Measurements from ENCODE around the gene EML5.

EML5 gene

DNA sequence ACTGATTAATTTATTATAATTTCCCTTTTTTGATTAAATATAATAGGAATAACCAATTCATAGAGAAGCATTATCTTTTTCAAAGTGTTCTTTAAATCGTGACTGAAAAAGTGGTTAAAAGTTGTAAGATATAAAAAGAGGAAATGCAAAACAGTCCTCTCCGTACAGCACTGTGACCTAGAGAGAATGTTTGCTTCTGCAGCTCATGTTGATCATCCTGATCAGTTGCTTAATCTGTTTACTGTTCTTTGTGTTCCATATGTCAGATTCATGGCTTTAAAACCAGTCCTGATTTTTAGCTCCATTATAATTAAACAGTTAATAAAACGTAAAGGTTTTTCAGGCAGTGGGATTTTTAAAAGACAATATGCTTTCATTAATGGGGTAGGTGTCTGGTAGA lies 36.4 kb upstream of the EML5 start:
- Histone ChIP-seq H3K9me3 (ENCODE audit: control insufficient read depth, insufficient read depth, low read depth, low read length) (no peaks in the 10 kb centered on the region), H3K4me3 (ENCODE audit: low read depth, low read length) (no peak overlapping the region), H3K27ac (ENCODE audit: extremely low read depth, low read depth, low read length) (no peak overlapping the region), H3K36me3 (ENCODE audit: control insufficient read depth in 2 of 2, insufficient read depth in 1 of 2, low read length in 2 of 2) (no peaks in the 10 kb centered on the region), H3K4me1 (ENCODE audit: control insufficient read depth, insufficient read depth, low read length) (peaks cover 13% of the 10 kb centered on the region)
- POLR2A ChIA-PET, result no interaction called here
- TF ChIP-seq, protein P1, sequence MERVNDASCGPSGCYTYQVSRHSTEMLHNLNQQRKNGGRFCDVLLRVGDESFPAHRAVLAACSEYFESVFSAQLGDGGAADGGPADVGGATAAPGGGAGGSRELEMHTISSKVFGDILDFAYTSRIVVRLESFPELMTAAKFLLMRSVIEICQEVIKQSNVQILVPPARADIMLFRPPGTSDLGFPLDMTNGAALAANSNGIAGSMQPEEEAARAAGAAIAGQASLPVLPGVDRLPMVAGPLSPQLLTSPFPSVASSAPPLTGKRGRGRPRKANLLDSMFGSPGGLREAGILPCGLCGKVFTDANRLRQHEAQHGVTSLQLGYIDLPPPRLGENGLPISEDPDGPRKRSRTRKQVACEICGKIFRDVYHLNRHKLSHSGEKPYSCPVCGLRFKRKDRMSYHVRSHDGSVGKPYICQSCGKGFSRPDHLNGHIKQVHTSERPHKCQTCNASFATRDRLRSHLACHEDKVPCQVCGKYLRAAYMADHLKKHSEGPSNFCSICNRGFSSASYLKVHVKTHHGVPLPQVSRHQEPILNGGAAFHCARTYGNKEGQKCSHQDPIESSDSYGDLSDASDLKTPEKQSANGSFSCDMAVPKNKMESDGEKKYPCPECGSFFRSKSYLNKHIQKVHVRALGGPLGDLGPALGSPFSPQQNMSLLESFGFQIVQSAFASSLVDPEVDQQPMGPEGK (tag by site-specific recombination; IDR thresholded peaks at IDR 0.05), result no peak
- no peak for TF ChIP-seq ZSCAN30 (tag by site-specific recombination; IDR thresholded peaks at IDR 0.05)
- TF ChIP-seq SP7 (tag by site-specific recombination; IDR thresholded peaks at IDR 0.05), result no peak
- TF ChIP-seq TRIM28 (IDR thresholded peaks at IDR 0.05; ENCODE audit: borderline replicate concordance, low read length), result no peak
- TF ChIP-seq, protein P2, sequence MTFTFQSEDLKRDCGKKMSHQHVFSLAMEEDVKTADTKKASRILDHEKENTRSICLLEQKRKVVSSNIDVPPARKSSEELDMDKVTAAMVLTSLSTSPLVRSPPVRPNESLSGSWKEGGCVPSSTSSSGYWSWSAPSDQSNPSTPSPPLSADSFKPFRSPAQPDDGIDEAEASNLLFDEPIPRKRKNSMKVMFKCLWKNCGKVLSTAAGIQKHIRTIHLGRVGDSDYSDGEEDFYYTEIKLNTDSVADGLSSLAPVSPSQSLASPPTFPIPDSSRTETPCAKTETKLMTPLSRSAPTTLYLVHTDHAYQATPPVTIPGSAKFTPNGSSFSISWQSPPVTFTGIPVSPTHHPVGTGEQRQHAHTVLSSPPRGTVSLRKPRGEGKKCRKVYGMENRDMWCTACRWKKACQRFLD (tag by site-specific recombination; IDR thresholded peaks at IDR 0.05), result no peak
- TF ChIP-seq, protein P3, sequence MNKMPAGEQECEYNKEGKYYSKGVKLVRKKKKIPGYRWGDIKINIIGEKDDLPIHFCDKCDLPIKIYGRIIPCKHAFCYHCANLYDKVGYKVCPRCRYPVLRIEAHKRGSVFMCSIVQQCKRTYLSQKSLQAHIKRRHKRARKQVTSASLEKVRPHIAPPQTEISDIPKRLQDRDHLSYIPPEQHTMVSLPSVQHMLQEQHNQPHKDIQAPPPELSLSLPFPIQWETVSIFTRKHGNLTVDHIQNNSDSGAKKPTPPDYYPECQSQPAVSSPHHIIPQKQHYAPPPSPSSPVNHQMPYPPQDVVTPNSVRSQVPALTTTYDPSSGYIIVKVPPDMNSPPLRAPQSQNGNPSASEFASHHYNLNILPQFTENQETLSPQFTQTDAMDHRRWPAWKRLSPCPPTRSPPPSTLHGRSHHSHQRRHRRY (tag by site-specific recombination; IDR thresholded peaks at IDR 0.05), result no peak
- no peak for TF ChIP-seq ZNF596 (tag by site-specific recombination; IDR thresholded peaks at IDR 0.05)
- TF ChIP-seq GLIS1 (tag by site-specific recombination; IDR thresholded peaks at IDR 0.05), result no peak
- no peak for TF ChIP-seq ZNF529 (tag by site-specific recombination; IDR thresholded peaks at IDR 0.05; ENCODE audit: insufficient replicate concordance)
- no peak for TF ChIP-seq ZNF394 (tag by site-specific recombination; IDR thresholded peaks at IDR 0.05; ENCODE audit: borderline replicate concordance)
- no peak for TF ChIP-seq ZNF202 (tag by site-specific recombination; IDR thresholded peaks at IDR 0.05; ENCODE audit: borderline replicate concordance)
- no peak for TF ChIP-seq ZNF768 (tag by site-specific recombination; IDR thresholded peaks at IDR 0.05)
- TF ChIP-seq ZNF843 (tag by site-specific recombination; IDR thresholded peaks at IDR 0.05), result no peak
- TF ChIP-seq ZNF416 (tag by site-specific recombination; IDR thresholded peaks at IDR 0.05), result no peak
- no peak for TF ChIP-seq SALL2 (tag by site-specific recombination; IDR thresholded peaks at IDR 0.05; ENCODE audit: borderline replicate concordance)
- no peak for TF ChIP-seq BCL11A (tag by site-specific recombination; IDR thresholded peaks at IDR 0.05; ENCODE audit: low read depth)
- TF ChIP-seq TCF7L2 (IDR thresholded peaks at IDR 0.05; ENCODE audit: borderline replicate concordance, low read depth, low read length), result no peak
- CTCF ChIA-PET, result interaction anchor here (1.4 kb wide), 1 partner anchor 36 kb away, joined by 5 read pairs; the partner anchor contains the start of gene EML5

DNA sequence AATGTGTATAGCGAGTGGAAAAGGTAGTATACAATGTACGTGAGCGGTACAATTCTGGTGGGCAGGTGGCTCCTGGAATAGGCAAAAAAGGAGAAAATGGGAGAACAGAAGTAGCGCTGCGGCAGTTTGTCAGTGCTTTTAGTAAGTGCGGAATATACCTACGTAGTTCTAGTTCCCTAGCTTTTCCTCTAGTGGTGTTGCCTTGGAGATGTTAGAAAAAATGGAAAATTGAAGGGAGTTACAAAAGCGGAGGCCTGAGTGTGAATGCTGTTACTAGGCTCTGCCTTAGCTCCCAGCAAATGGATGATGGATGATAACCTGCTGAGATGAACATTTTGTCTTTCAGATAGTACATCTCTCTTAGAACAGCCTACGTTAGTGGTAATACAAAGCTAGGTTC lies 32.8 kb upstream of the EML5 start:
- H3K4me1 ChIP-seq (ENCODE audit: control insufficient read depth, insufficient read depth, low read length), result peaks cover 8% of the 10 kb centered on the region; the same call in 1 of the 2 replicates
- CTCF ChIA-PET, result interaction anchor here (0.7 kb wide), 1 partner anchor 158 kb away, joined by 3 read pairs; no protein-coding TSS in a partner anchor
- no peaks in the 10 kb centered on the region for H3K36me3 ChIP-seq (ENCODE audit: control insufficient read depth in 2 of 2, insufficient read depth in 1 of 2, low read length in 2 of 2)
- H3K9me3 ChIP-seq (ENCODE audit: control insufficient read depth, insufficient read depth, low read depth, low read length), result no peaks in the 10 kb centered on the region
- peak overlapping the region; percentile 93; the same call in 1 of the 2 replicates for H3K4me3 ChIP-seq (ENCODE audit: low read depth, low read length)
- H3K27ac ChIP-seq (ENCODE audit: extremely low read depth, low read depth, low read length), result no peak overlapping the region
- POLR2A ChIA-PET, result interaction anchor here (1.1 to 1.5 kb wide), 3 partner anchors 12 to 99 kb away, joined by 3 to 6 read pairs (median 4); no protein-coding TSS in a partner anchor
- TF ChIP-seq ZNF626 (tag by site-specific recombination; IDR thresholded peaks at IDR 0.05) (no peak), ZNF654 (tag by site-specific recombination; IDR thresholded peaks at IDR 0.05; ENCODE audit: low read depth) (no peak), ZNF701 (tag by site-specific recombination; IDR thresholded peaks at IDR 0.05) (no peak), ZNF473 (tag by site-specific recombination; IDR thresholded peaks at IDR 0.05) (no peak), ZNF664 (tag by site-specific recombination; IDR thresholded peaks at IDR 0.05) (no peak), ZSCAN16 (tag by site-specific recombination; IDR thresholded peaks at IDR 0.05) (no peak), ZNF274 (IDR thresholded peaks at IDR 0.05; ENCODE audit: low read length) (no peak), ZNF274 (tag by site-specific recombination; IDR thresholded peaks at IDR 0.05; ENCODE audit: borderline replicate concordance) (no peak), ZNF514 (tag by site-specific recombination; IDR thresholded peaks at IDR 0.05) (no peak)
- TF ChIP-seq, protein P4, sequence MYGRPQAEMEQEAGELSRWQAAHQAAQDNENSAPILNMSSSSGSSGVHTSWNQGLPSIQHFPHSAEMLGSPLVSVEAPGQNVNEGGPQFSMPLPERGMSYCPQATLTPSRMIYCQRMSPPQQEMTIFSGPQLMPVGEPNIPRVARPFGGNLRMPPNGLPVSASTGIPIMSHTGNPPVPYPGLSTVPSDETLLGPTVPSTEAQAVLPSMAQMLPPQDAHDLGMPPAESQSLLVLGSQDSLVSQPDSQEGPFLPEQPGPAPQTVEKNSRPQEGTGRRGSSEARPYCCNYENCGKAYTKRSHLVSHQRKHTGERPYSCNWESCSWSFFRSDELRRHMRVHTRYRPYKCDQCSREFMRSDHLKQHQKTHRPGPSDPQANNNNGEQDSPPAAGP (tag by site-specific recombination; IDR thresholded peaks at IDR 0.05), result no peak
- TF ChIP-seq, protein P5, sequence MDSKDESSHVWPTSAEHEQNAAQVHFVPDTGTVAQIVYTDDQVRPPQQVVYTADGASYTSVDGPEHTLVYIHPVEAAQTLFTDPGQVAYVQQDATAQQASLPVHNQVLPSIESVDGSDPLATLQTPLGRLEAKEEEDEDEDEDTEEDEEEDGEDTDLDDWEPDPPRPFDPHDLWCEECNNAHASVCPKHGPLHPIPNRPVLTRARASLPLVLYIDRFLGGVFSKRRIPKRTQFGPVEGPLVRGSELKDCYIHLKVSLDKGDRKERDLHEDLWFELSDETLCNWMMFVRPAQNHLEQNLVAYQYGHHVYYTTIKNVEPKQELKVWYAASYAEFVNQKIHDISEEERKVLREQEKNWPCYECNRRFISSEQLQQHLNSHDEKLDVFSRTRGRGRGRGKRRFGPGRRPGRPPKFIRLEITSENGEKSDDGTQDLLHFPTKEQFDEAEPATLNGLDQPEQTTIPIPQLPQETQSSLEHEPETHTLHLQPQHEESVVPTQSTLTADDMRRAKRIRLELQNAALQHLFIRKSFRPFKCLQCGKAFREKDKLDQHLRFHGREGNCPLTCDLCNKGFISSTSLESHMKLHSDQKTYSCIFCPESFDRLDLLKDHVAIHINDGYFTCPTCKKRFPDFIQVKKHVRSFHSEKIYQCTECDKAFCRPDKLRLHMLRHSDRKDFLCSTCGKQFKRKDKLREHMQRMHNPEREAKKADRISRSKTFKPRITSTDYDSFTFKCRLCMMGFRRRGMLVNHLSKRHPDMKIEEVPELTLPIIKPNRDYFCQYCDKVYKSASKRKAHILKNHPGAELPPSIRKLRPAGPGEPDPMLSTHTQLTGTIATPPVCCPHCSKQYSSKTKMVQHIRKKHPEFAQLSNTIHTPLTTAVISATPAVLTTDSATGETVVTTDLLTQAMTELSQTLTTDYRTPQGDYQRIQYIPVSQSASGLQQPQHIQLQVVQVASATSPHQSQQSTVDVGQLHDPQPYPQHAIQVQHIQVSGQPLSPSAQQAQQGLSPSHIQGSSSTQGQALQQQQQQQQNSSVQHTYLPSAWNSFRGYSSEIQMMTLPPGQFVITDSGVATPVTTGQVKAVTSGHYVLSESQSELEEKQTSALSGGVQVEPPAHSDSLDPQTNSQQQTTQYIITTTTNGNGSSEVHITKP (tag by site-specific recombination; IDR thresholded peaks at IDR 0.05), result no peak

All from HEK293 (cell line).